ENCODE results near the gene HELB. TPM values are rescaled to one million over a fixed set of nuclear protein-coding genes. Genes with fewer than 3 reads are reported as not detected.
A peak's percentile ranks its signal among the peaks of the same experiment; 100 is the strongest.

HELB gene
- total RNA-seq, 3 donors from 2014 or later (not counting 1 experiment from before 2014, with no cell fraction given), result 29.2 to 45.6 (median 36.6) TPM

DNA sequence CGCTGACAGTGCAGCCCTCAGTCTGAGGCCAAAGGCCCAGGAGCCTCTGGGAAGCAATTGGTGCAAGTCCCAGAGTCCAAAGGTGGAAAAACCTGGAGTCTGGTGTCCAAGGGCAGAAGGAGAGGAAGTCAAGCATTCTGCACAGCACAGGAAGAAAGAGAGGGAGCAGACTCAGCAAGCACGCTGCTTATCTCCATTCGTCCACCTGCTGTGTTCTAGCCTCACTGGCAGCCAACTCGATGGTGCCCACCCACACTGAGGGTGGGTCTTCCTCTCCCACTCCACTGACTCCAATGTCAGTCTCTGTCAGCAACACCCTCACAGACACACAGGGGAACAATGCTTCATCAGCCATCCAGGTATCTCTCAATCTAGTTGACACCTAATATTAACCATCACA is 38.8 kb downstream of the HELB start:
- intact Hi-C loops (cut with micrococcal nuclease), result no loop called here
- Histone ChIP-seq H3K4me3 (ENCODE audit: low read length) (no peak overlapping the region), H3K9me3 (ENCODE audit: control insufficient read depth, insufficient read depth, low read length) (peaks cover 6% of the 10 kb centered on the region), H3K27ac (ENCODE audit: low read length) (no peak overlapping the region), H3K27me3 (ENCODE audit: control insufficient read depth, insufficient read depth, low read length) (no peaks in the 10 kb centered on the region), H3K36me3 (ENCODE audit: control insufficient read depth, insufficient read depth, low read length) (peaks cover 28% of the 10 kb centered on the region), H3K4me1 (ENCODE audit: control insufficient read depth, insufficient read depth, low read length) (no peaks in the 10 kb centered on the region)
- H3K36me3 Mint-ChIP-seq, result peaks cover 14% of the 10 kb centered on the region
- ATAC-seq (no peak), DNase-seq (no peak)
- WGBS (ENCODE audit: insufficient coverage), result 91% methylated on average over 4 of the region's 4 CpGs
- TF ChIP-seq CTCF (IDR thresholded peaks at IDR 0.05), result no peak
- no peak overlapping the region for H3K4me3 Mint-ChIP-seq
- H3K27ac Mint-ChIP-seq, result no peak overlapping the region
- no peaks in the 10 kb centered on the region for H3K27me3 Mint-ChIP-seq (ENCODE audit: low read depth in 2 of 2)
- no peaks in the 10 kb centered on the region for H3K9me3 Mint-ChIP-seq
- peaks cover 12 to 13% of the 10 kb centered on the region in 2 donors for H3K4me1 Mint-ChIP-seq

- no peaks in the 10 kb centered on the region for H3K4me1 ChIP-seq (ENCODE audit: control insufficient read depth, insufficient read depth, low read length)
- Mint-ChIP-seq H3K36me3 (peaks cover 8% of the 10 kb centered on the region), H3K4me3 (no peak overlapping the region), H3K27ac (no peak overlapping the region), H3K27me3 (ENCODE audit: low read depth in 2 of 2) (no peaks in the 10 kb centered on the region), H3K9me3 (no peaks in the 10 kb centered on the region), H3K4me1 (peaks cover 13 to 14% of the 10 kb centered on the region in 2 donors)
- no peak overlapping the region for H3K27ac ChIP-seq (ENCODE audit: low read length)
- no peak for DNase-seq
- no peak for ATAC-seq
- no peak overlapping the region for H3K4me3 ChIP-seq (ENCODE audit: low read length)
- intact Hi-C loops (cut with micrococcal nuclease), result no loop called here
- H3K9me3 ChIP-seq (ENCODE audit: control insufficient read depth, insufficient read depth, low read length), result peaks cover 6% of the 10 kb centered on the region
- H3K36me3 ChIP-seq (ENCODE audit: control insufficient read depth, insufficient read depth, low read length), result peaks cover 19% of the 10 kb centered on the region
- no peaks in the 10 kb centered on the region for H3K27me3 ChIP-seq (ENCODE audit: control insufficient read depth, insufficient read depth, low read length)
- TF ChIP-seq CTCF (IDR thresholded peaks at IDR 0.05), result no peak
- 46% methylated on average over 2 of the region's 3 CpGs for WGBS (ENCODE audit: insufficient coverage)
These were observed 42.9 kb downstream of the HELB start for GRCh38 chr12:66345212-66345611.

DNA sequence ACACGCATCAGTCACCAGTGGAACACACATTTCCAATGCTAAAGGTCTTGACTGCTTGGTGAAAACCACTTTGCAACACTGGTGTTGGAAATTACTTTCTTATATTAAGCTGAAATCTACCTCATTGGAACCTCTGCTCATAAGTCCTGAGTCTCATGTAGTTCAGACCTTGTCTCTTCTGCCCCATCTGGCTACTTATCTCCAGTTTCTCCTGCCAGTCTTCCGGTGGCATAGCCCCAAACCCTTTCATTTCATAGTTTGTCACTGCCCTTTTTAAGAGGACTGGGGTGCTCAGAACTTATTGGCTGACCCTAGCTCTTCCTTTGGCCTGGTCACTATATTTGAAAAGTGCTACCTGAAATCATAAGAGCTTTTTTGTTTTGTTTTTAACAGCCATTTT is 43.7 kb downstream of the HELB start:
- WGBS (ENCODE audit: insufficient coverage), result 100% methylated on average over 2 of the region's 2 CpGs
- H3K27ac Mint-ChIP-seq, result peak overlapping the region; percentile 36 to 41
- no peaks in the 10 kb centered on the region for H3K9me3 Mint-ChIP-seq
- peaks cover 7% of the 10 kb centered on the region for H3K36me3 Mint-ChIP-seq
- Histone ChIP-seq H3K4me3 (ENCODE audit: low read length) (no peak overlapping the region), H3K27me3 (ENCODE audit: control insufficient read depth, insufficient read depth, low read length) (no peaks in the 10 kb centered on the region), H3K27ac (ENCODE audit: low read length) (no peak overlapping the region), H3K4me1 (ENCODE audit: control insufficient read depth, insufficient read depth, low read length) (no peaks in the 10 kb centered on the region), H3K9me3 (ENCODE audit: control insufficient read depth, insufficient read depth, low read length) (peaks cover 6% of the 10 kb centered on the region), H3K36me3 (ENCODE audit: control insufficient read depth, insufficient read depth, low read length) (peaks cover 16% of the 10 kb centered on the region)
- no peak for TF ChIP-seq CTCF (IDR thresholded peaks at IDR 0.05)
- no peak overlapping the region for H3K4me3 Mint-ChIP-seq
- DNase-seq (no peak), ATAC-seq (no peak)
- H3K4me1 Mint-ChIP-seq, result peaks cover 13 to 14% of the 10 kb centered on the region in 2 donors
- intact Hi-C loops (cut with micrococcal nuclease), result no loop called here
- no peaks in the 10 kb centered on the region for H3K27me3 Mint-ChIP-seq (ENCODE audit: low read depth in 2 of 2)

DNA sequence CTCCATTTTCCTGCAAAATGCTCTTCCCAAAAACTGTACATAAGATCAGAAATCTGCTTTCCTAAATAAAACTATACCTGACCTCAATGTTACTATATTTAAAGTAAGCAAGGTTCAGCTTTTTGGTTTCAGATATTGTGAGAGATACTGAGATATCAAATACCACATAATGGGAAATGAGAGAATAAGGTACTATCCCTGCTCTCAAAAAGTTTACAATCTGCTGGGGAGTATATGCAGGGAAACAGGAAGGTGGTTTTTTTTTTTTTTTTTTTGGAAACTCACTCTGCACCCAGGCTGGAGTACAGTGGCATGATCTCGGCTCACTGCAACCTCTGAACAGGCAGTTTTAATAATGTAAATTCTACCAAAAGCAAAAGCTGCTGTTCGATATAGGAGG is 49.0 kb downstream of the HELB start:
- intact Hi-C loops (cut with micrococcal nuclease), result no loop called here
- Mint-ChIP-seq H3K4me1 (no peaks in the 10 kb centered on the region), H3K36me3 (no peaks in the 10 kb centered on the region), H3K27ac (no peak overlapping the region), H3K4me3 (no peak overlapping the region), H3K9me3 (no peaks in the 10 kb centered on the region), H3K27me3 (ENCODE audit: low read depth in 2 of 2) (no peaks in the 10 kb centered on the region)
- no peak for TF ChIP-seq CTCF (IDR thresholded peaks at IDR 0.05)
- DNase-seq, result no peak
- Histone ChIP-seq H3K27me3 (ENCODE audit: control insufficient read depth, insufficient read depth, low read length) (no peaks in the 10 kb centered on the region), H3K27ac (ENCODE audit: low read length) (no peak overlapping the region), H3K36me3 (ENCODE audit: control insufficient read depth, insufficient read depth, low read length) (peaks cover 7% of the 10 kb centered on the region), H3K4me3 (ENCODE audit: low read length) (no peak overlapping the region), H3K4me1 (ENCODE audit: control insufficient read depth, insufficient read depth, low read length) (no peaks in the 10 kb centered on the region), H3K9me3 (ENCODE audit: control insufficient read depth, insufficient read depth, low read length) (no peaks in the 10 kb centered on the region)
- 100% methylated on average over 2 of the region's 2 CpGs for WGBS (ENCODE audit: insufficient coverage)
- ATAC-seq, result no peak
